Aorta (tissue), 5 donors: ENCODE measurements around the gene MGAT4A. TPM values are rescaled to one million over a fixed set of nuclear protein-coding genes. Genes with fewer than 3 reads are reported as not detected.
A peak's percentile ranks its signal among the peaks of the same experiment; 100 is the strongest.

Experiments
- ATAC-seq: fragments of 200-7000 bp; cut with Tn5 transposase; one replicate; pipeline ENCODE4 v1.9.1; 2022; ENCODE audit warnings: moderate library complexity; ENCODE audit not compliant: low FRiP score
- DNase-seq, 2 donors: peaks; one replicate each; pipeline ENCODE4 v3.0.0-alpha.2; 2020
- H3K27ac ChIP-seq, 2 donors: one replicate each; pipeline ENCODE4 v1.5.1; 2013; ENCODE audit warnings: low read length in 2 of 2, mild to moderate bottlenecking in 2 of 2, moderate library complexity in 2 of 2, control low read depth in 1 of 2, inconsistent platforms in 1 of 2, low read depth in 1 of 2
- H3K27me3 ChIP-seq, 2 donors: one replicate each; pipeline ENCODE4 v1.6.1; 2013; ENCODE audit warnings: control low read depth in 1 of 2, low read length in 1 of 2, mild to moderate bottlenecking in 1 of 2, moderate library complexity in 1 of 2; ENCODE audit not compliant: insufficient read depth in 2 of 2, control insufficient read depth in 1 of 2
- H3K36me3 ChIP-seq, 2 donors: one replicate each; pipeline ENCODE4 v1.6.1; 2013; ENCODE audit warnings: control low read depth in 1 of 2, low read length in 1 of 2, mild to moderate bottlenecking in 1 of 2; ENCODE audit not compliant: insufficient read depth in 2 of 2, control insufficient read depth in 1 of 2
- H3K4me1 ChIP-seq, 2 donors: one replicate each; pipeline ENCODE4 v1.6.1; 2013; ENCODE audit warnings: low read length in 2 of 2, control low read depth in 1 of 2, mild to moderate bottlenecking in 1 of 2, moderate library complexity in 1 of 2; ENCODE audit not compliant: insufficient read depth in 2 of 2, control insufficient read depth in 1 of 2
- H3K4me3 ChIP-seq, 2 donors: one replicate each; pipeline ENCODE4 v1.5.1; 2013; ENCODE audit warnings: low read length in 2 of 2, control low read depth in 1 of 2, mild to moderate bottlenecking in 1 of 2
- H3K9me3 ChIP-seq: one replicate; pipeline ENCODE4 v1.6.1; 2013; ENCODE audit warnings: mild to moderate bottlenecking, low read length; ENCODE audit not compliant: control insufficient read depth
- WGBS, 2 donors: extraction: QIAGEN DNeasy Blood & Tissue Kit; methylation state at CpG; one replicate each; pipeline ENCODE4 v1.1.7; 2013; 5-methylcytosine and 5-hydroxymethylcytosine counted together
- intact Hi-C, 2 donors: fragments of 100-400 bp; cut with DNase I; formaldehyde crosslinking; loops; one replicate each; pipeline versions ENCODE4 v1.14.2 to v1.15.0; 2022
- polyA plus RNA-seq, 2 donors: library from polyadenylated mRNA; stranded (reverse); fragments of 200-250 nt; gene quantifications; one replicate each; pipeline ENCODE4 v1.2.3, GENCODE V29; 2013
- total RNA-seq, 2 donors: library from RNA; stranded (reverse); fragmentation: NEBNext Ultra II Directional; extraction: Animal tissue kit (Norgen Biotek cat#: 25700); gene quantifications; one replicate each; pipeline ENCODE4 v1.2.1, GENCODE V29; 2021
- donor health status: healthy with polysubstance abuse.
- donor health status: Bipolar disorder and iron deficiency.
- donor health status: DM: no; HTN: no; CAD: no.
- donor health status: DM: no; HTN: no; CAD: no.
- donor health status: DM: yes; HTN: yes; CAD: no.

The MGAT4A gene
- total and polyA plus RNA-seq, 4 donors, result 4.9 to 65.8 (median 29.7) TPM

DNA sequence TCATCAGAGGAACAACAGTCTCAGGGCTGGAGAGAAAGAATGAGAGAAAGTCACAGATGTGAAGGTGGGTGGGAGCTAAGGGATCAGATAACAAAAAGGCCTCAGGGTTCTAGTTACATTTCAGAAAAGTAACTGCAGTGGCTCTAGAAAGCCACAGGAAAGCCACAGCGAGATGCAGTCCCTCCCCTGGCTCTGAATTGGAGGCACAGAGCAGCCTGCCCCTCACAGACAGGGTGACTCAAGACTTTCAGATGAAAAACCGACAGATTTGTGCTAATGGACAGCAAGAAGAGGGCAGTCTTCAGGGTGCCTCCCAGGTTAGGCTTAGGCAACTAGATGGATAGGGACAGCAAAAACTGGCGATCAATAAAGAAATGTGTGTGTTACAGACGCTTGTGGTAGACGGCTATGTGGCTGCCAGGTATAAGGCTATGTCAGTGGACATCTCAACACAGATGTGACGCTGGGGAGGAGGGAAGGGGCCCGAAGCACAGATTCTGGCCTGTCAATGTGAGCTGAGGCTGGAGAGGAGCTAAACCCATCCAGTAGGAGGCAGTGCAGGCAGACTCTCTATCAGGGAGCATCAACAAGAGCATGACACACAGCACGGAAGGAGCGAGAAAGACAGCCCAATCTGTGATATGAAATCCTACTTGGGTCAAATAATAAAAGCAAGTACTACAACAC, 96.4 kb downstream of the MGAT4A start:
- intact Hi-C loops, result no loop called here
- 74% methylated on average over 9 of the region's 9 CpGs for WGBS, 2 donors
- no peak for ATAC-seq
- DNase-seq, result no peak
- H3K9me3 ChIP-seq, result no peaks in the 10 kb centered on the region
- no peaks in the 10 kb centered on the region for H3K4me1 ChIP-seq
- no peaks in the 10 kb centered on the region for H3K27me3 ChIP-seq
- H3K4me3 ChIP-seq, result no peak overlapping the region
- H3K36me3 ChIP-seq, result peaks cover 4 to 6% of the 10 kb centered on the region in 2 donors
- H3K27ac ChIP-seq, result no peak overlapping the region

GRCh38 chr2:98632351-98632750, 98.6 kb downstream of the MGAT4A start:
- peaks cover 4 to 6% of the 10 kb centered on the region in 2 donors for H3K36me3 ChIP-seq

GRCh38 chr2:98623657-98624056, 107.3 kb downstream of the MGAT4A start:
- ATAC-seq, result peak; percentile 69
- peak; percentile 80 to 85 for DNase-seq
- WGBS, 2 donors, result 73 to 78% methylated on average over 5 of the region's 5 CpGs

More at GRCh38 chr2:98632351-98632750, 98.6 kb downstream of the MGAT4A start:
- Histone ChIP-seq H3K27ac (no peak overlapping the region), H3K4me3 (no peak overlapping the region), H3K27me3 (no peaks in the 10 kb centered on the region), H3K9me3 (no peaks in the 10 kb centered on the region), H3K4me1 (no peaks in the 10 kb centered on the region)
- intact Hi-C loops, result no loop called here
- WGBS, 2 donors, result 82 to 87% methylated on average over 3 of the region's 3 CpGs
- DNase-seq, result no peak
- no peak for ATAC-seq

DNA sequence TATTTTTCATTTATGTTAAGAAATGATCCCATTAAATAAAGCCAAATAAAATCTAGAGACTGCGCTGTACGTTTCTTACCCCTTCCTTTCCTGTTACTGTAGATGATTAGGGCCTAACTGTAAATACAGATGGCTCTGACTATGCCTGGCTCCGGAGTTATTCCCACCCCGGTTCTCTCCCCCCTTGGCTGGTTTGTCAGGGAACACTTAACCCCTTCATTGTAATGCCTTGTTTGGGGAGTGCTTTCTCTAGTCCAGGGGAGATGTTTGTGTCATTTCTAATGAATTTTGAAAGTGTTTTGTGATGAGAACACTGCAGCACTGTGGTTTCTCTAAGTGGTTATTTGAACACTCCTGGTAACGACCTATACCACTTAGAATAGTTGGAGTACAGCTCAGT, 113.8 kb downstream of the MGAT4A start:
- Histone ChIP-seq H3K36me3 (peaks cover 8 to 12% of the 10 kb centered on the region in 2 donors), H3K27me3 (no peaks in the 10 kb centered on the region), H3K4me3 (no peak overlapping the region), H3K27ac (no peak overlapping the region), H3K4me1 (no peaks in the 10 kb centered on the region), H3K9me3 (no peaks in the 10 kb centered on the region)
- ATAC-seq, result no peak
- intact Hi-C loops, result no loop called here
- no peak for DNase-seq
- 50 to 52% methylated on average over 5 of the region's 5 CpGs for WGBS, 2 donors

More at GRCh38 chr2:98623657-98624056, 107.3 kb downstream of the MGAT4A start:
- no peaks in the 10 kb centered on the region for H3K4me1 ChIP-seq
- H3K9me3 ChIP-seq, result no peaks in the 10 kb centered on the region
- H3K36me3 ChIP-seq, result peaks cover 0 to 3% of the 10 kb centered on the region in 2 donors
- H3K27me3 ChIP-seq, result no peaks in the 10 kb centered on the region
- H3K4me3 ChIP-seq, result no peak overlapping the region
- intact Hi-C loops, result no loop called here
- no peak overlapping the region for H3K27ac ChIP-seq

DNA sequence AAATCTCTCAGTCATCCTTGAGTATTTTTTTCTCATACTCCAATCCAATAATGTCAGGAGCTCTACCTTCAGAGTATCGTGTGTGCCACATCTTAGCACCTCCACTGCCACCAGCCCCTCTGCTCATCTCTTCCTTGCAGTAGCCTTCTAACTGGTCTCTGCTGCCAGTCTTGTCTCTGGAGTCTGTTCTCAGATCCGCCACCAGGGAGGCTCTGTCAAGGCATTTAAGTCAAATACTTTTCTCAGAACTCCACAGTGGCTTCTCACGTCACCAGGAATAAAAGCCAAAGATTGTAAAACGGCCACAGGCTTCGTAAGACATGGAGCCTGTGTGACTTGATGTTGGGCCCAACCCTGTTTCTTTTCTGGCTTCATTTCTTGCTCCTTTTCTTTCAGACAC, 115.5 kb downstream of the MGAT4A start:
- intact Hi-C loops, result no loop called here
- no peak overlapping the region for H3K4me3 ChIP-seq
- ATAC-seq (no peak), DNase-seq (no peak)
- no peaks in the 10 kb centered on the region for H3K9me3 ChIP-seq
- H3K27me3 ChIP-seq, result no peaks in the 10 kb centered on the region
- H3K27ac ChIP-seq, result no peak overlapping the region
- H3K4me1 ChIP-seq, result peaks cover 0 to 2% of the 10 kb centered on the region in 2 donors
- peaks cover 8 to 9% of the 10 kb centered on the region in 2 donors for H3K36me3 ChIP-seq
- 73 to 82% methylated on average over 5 of the region's 5 CpGs for WGBS, 2 donors

- ATAC-seq, result no peak
- intact Hi-C loops, result no loop called here
Observed at GRCh38 chr2:98614024-98614739, 116.8 kb downstream of the MGAT4A start.

GRCh38 chr2:98608962-98609604, 121.8 kb downstream of the MGAT4A start:
- intact Hi-C loops, result no loop called here
- Histone ChIP-seq H3K27me3 (no peaks in the 10 kb centered on the region), H3K36me3 (peaks cover 0 to 4% of the 10 kb centered on the region in 2 donors), H3K9me3 (no peaks in the 10 kb centered on the region), H3K4me1 (peaks cover 0 to 17% of the 10 kb centered on the region in 2 donors), H3K4me3 (peak overlapping the region; percentile 51 to 84), H3K27ac (peak overlapping the region; percentile 73 to 98)
- DNase-seq (no peak), ATAC-seq (peak; percentile 64)
- 1% methylated on average over 29 of the region's 29 CpGs for WGBS, 2 donors

More at GRCh38 chr2:98614024-98614739, 116.8 kb downstream of the MGAT4A start:
- DNase-seq, result no peak
- 92 to 95% methylated on average over 9 of the region's 9 CpGs for WGBS, 2 donors
- H3K27me3 ChIP-seq, result no peaks in the 10 kb centered on the region
- H3K4me1 ChIP-seq, result peaks cover 0 to 14% of the 10 kb centered on the region in 2 donors
- H3K9me3 ChIP-seq, result no peaks in the 10 kb centered on the region
- peaks cover 8 to 9% of the 10 kb centered on the region in 2 donors for H3K36me3 ChIP-seq
- no peak overlapping the region for H3K4me3 ChIP-seq
- no peak overlapping the region for H3K27ac ChIP-seq

GRCh38 chr2:98608116-98608961, 122.6 kb downstream of the MGAT4A start, which contains the start of the genes COA5 and UNC50:
COA5 (minus strand) TSS chr2:98608512; CDS start chr2:98608405, 107 bp downstream.
UNC50 (plus strand) TSS chr2:98608589; CDS start chr2:98609760, 1,171 bp downstream.
- H3K27me3 ChIP-seq, result no peaks in the 10 kb centered on the region
- no peaks in the 10 kb centered on the region for H3K9me3 ChIP-seq
- WGBS, 2 donors, result 0% methylated on average over 91 to 93 of the region's 93 CpGs
- H3K4me3 ChIP-seq, result peak within 1 kb of the TSS; percentile 84 to 98
- peaks cover 0 to under 1% of the 10 kb centered on the region in 2 donors for H3K36me3 ChIP-seq
- peak within 1 kb of the TSS; percentile 73 to 98 for H3K27ac ChIP-seq
- peak; percentile 96 to 97 for DNase-seq
- H3K4me1 ChIP-seq, result peaks cover 0 to 17% of the 10 kb centered on the region in 2 donors
- peak; percentile 99 for ATAC-seq
- intact Hi-C loops, result no loop called here
